ENCODE measurements around the gene SRSF7.

- TF ChIP-seq SIN3A (IDR thresholded peaks at IDR 0.05; ENCODE audit: borderline replicate concordance, insufficient read depth, low read length) (no peak), POLR2AphosphoS5 (IDR thresholded peaks at IDR 0.05; ENCODE audit: low read depth, low read length) (no peak), REST (IDR thresholded peaks at IDR 0.05; ENCODE audit: insufficient read depth in 1 of 2, low read depth in 2 of 2, low read length in 2 of 2) (no peak), TAF1 (IDR thresholded peaks at IDR 0.05; ENCODE audit: borderline replicate concordance, insufficient read depth, low read length) (no peak)
Observed at GRCh38 chr2:38763228-38763627, 12.1 kb upstream of the SRSF7 start.
